Measurements from ENCODE around the gene CARNS1. TPM values are rescaled to one million over a fixed set of nuclear protein-coding genes. Genes with fewer than 3 reads are reported as not detected.
A peak's percentile ranks its signal among the peaks of the same experiment; 100 is the strongest.

Gene CARNS1
- polyA plus RNA-seq, 1 donor (not counting 4 experiments of a cell fraction or from before 2014, with no cell fraction given), result not detected

GRCh38 chr11:67416416-67417335 lies 1.2 kb downstream of the CARNS1 start:
- Histone ChIP-seq H3K9me3 (ENCODE audit: control insufficient read depth, low read depth, low read length) (no peaks in the 10 kb centered on the region), H3K9ac (ENCODE audit: control insufficient read depth, extremely low read depth, insufficient read depth, low read length) (no peak overlapping the region), H3K36me3 (ENCODE audit: control insufficient read depth in 2 of 2, extremely low read depth in 1 of 2, insufficient read depth in 2 of 2, low read length in 2 of 2) (no peaks in the 10 kb centered on the region), H2AFZ (ENCODE audit: control insufficient read depth, low read length) (no peak overlapping the region), H3K27me3 (ENCODE audit: control insufficient read depth, extremely low read depth, insufficient read depth, low read length) (peaks cover 18% of the 10 kb centered on the region), H3K9me1 (ENCODE audit: control insufficient read depth, extremely low read depth, insufficient read depth, low read length) (no peaks in the 10 kb centered on the region), H3K4me2 (ENCODE audit: control insufficient read depth, extremely low read depth, insufficient read depth, low read depth, low read length) (no peak overlapping the region), H3K4me1 (ENCODE audit: control insufficient read depth, extremely low read depth, insufficient read depth, low read length) (peaks cover 11% of the 10 kb centered on the region), H3K4me3 (ENCODE audit: control insufficient read depth in 2 of 3, extremely low read depth in 1 of 3, insufficient read depth in 2 of 3, low read depth in 1 of 3, low read length in 3 of 3) (no peak overlapping the region), H3K79me2 (ENCODE audit: control insufficient read depth, insufficient read depth, low read length) (no peaks in the 10 kb centered on the region), H3K27ac (ENCODE audit: control insufficient read depth, insufficient read depth, low read length) (no peak overlapping the region), H4K20me1 (ENCODE audit: control insufficient read depth, extremely low read depth, insufficient read depth, low read length) (no peaks in the 10 kb centered on the region)
- dilution Hi-C loops (cut with MboI; ENCODE audit: extremely low pct_ligation_motif_present, low sequenced_read_pairs), result no loop called here
- DNase-seq (ENCODE audit: low read depth, low spot score), result no peak
- FAIRE-seq, result peak; percentile 74
- TF ChIP-seq EZH2 (IDR thresholded peaks at IDR 0.05; ENCODE audit: low read length) (no peak), CTCF (optimal IDR thresholded peaks at IDR 0.05 in 1 of 3, IDR thresholded peaks at IDR 0.05 in 1 of 3, conservative IDR thresholded peaks at IDR 0.05 in 1 of 3; ENCODE audit: extremely low read depth in 1 of 3, insufficient read depth in 2 of 3, low read length in 3 of 3) (no peak)

- Histone ChIP-seq H3K36me3 (ENCODE audit: control insufficient read depth in 2 of 2, extremely low read depth in 1 of 2, insufficient read depth in 2 of 2, low read length in 2 of 2) (no peaks in the 10 kb centered on the region), H3K27ac (ENCODE audit: control insufficient read depth, insufficient read depth, low read length) (no peak overlapping the region), H3K4me3 (ENCODE audit: control insufficient read depth in 2 of 3, extremely low read depth in 1 of 3, insufficient read depth in 2 of 3, low read depth in 1 of 3, low read length in 3 of 3) (no peak overlapping the region), H3K4me1 (ENCODE audit: control insufficient read depth, extremely low read depth, insufficient read depth, low read length) (peaks cover 12% of the 10 kb centered on the region), H3K4me2 (ENCODE audit: control insufficient read depth, extremely low read depth, insufficient read depth, low read depth, low read length) (no peak overlapping the region), H3K9me3 (ENCODE audit: control insufficient read depth, low read depth, low read length) (no peaks in the 10 kb centered on the region), H3K27me3 (ENCODE audit: control insufficient read depth, extremely low read depth, insufficient read depth, low read length) (peaks cover 18% of the 10 kb centered on the region), H2AFZ (ENCODE audit: control insufficient read depth, low read length) (no peak overlapping the region), H3K79me2 (ENCODE audit: control insufficient read depth, insufficient read depth, low read length) (no peaks in the 10 kb centered on the region), H4K20me1 (ENCODE audit: control insufficient read depth, extremely low read depth, insufficient read depth, low read length) (no peaks in the 10 kb centered on the region), H3K9ac (ENCODE audit: control insufficient read depth, extremely low read depth, insufficient read depth, low read length) (no peak overlapping the region), H3K9me1 (ENCODE audit: control insufficient read depth, extremely low read depth, insufficient read depth, low read length) (no peaks in the 10 kb centered on the region)
- dilution Hi-C loops (cut with MboI; ENCODE audit: extremely low pct_ligation_motif_present, low sequenced_read_pairs), result no loop called here
- TF ChIP-seq CTCF (optimal IDR thresholded peaks at IDR 0.05 in 1 of 3, IDR thresholded peaks at IDR 0.05 in 1 of 3, conservative IDR thresholded peaks at IDR 0.05 in 1 of 3; ENCODE audit: extremely low read depth in 1 of 3, insufficient read depth in 2 of 3, low read length in 3 of 3) (no peak), EZH2 (IDR thresholded peaks at IDR 0.05; ENCODE audit: low read length) (no peak)
- DNase-seq (ENCODE audit: low read depth, low spot score), result no peak
- FAIRE-seq, result no peak
Observed at GRCh38 chr11:67417425-67417824, 1.9 kb downstream of the CARNS1 start.

Measured in keratinocyte (primary cell).